Endothelial cell of umbilical vein (primary cell): ENCODE results near the gene DYRK1A. TPM values are rescaled to one million over a fixed set of nuclear protein-coding genes. Genes with fewer than 3 reads are reported as not detected.

ENCODE experiments used
- BruUV-seq: library from RNA; stranded (reverse); fragments of 400-500 nt; replicated peaks from 2 replicates; lab custom pipeline; 2021; lab: Mats Ljungman, UMichigan
- CTCF ChIA-PET: fragments of 300-600, 350-600 bp; sonication (Branson Sonifier 250); formaldehyde crosslinking; loops from one replicate; lab custom pipeline; 2021; ENCODE audit warnings: antibody characterized with exemption, inconsistent platforms; lab: Charles Lee
- POLR2A ChIA-PET: fragments of 300-600, 350-600 bp; sonication (Branson Sonifier 250); formaldehyde crosslinking; loops from one replicate; lab custom pipeline; 2021; ENCODE audit warnings: antibody characterized with exemption, inconsistent platforms; lab: Charles Lee
- DNase-seq: peaks from one replicate; pipeline ENCODE4 v3.0.0-alpha.2; 2011; ENCODE audit warnings: low read depth, low spot score
- FAIRE-seq: peaks from 2 replicates; lab custom pipeline; 2011; peaks lifted over from hg19 to GRCh38; lab: Jason Lieb, UNC
- H2AFZ ChIP-seq: 2 replicates; pipeline ENCODE4 v1.6.0; 2012; ENCODE audit warnings: low read depth, low read length, control low read depth, inconsistent platforms
- H3K27ac ChIP-seq: 2 replicates; pipeline ENCODE4 v1.5.1; 2011; ENCODE audit warnings: low read depth, mild to moderate bottlenecking, control low read depth, low read length, moderate library complexity; ENCODE audit not compliant: insufficient read depth
- H3K27me3 ChIP-seq, 2 experiments: 2 replicates each; pipeline versions ENCODE4 v1.6.0 to v1.6.1; 2011; ENCODE audit warnings: low read length in 2 of 2, mixed read lengths in 1 of 2; ENCODE audit not compliant: control insufficient read depth in 2 of 2, insufficient read depth in 2 of 2
- H3K36me3 ChIP-seq, 2 experiments: 2 replicates in 1 of 2; 3 replicates in 1 of 2; pipeline ENCODE4 v1.5.1; 2011; ENCODE audit warnings: low read length in 2 of 2, mild to moderate bottlenecking in 1 of 2, moderate library complexity in 1 of 2; ENCODE audit not compliant: control insufficient read depth in 2 of 2, insufficient read depth in 2 of 2; ENCODE audit errors: extremely low read depth in 1 of 2
- H3K4me1 ChIP-seq: 3 replicates; pipeline ENCODE4 v1.5.1; 2011; ENCODE audit warnings: mild to moderate bottlenecking, low read length; ENCODE audit not compliant: control insufficient read depth, insufficient read depth; ENCODE audit errors: extremely low read depth
- H3K4me2 ChIP-seq: 2 replicates; pipeline ENCODE4 v1.6.1; 2011; ENCODE audit warnings: low read length, control low read depth, mixed read lengths; ENCODE audit not compliant: insufficient read depth
- H3K4me3 ChIP-seq, 3 experiments: fragments of 200-600 bp in 1 of 3; sonication (generic), shearing (Covaris generic) in 1 of 3; replicated peaks in 1 of 3; 2 replicates each; pipeline ENCODE4 v1.5.1; 2011 to 2016; ENCODE audit warnings: control low read depth in 3 of 3, low read length in 3 of 3, mild to moderate bottlenecking in 2 of 3, inconsistent platforms in 1 of 3, low read depth in 1 of 3, moderate library complexity in 1 of 3; ENCODE audit not compliant: insufficient read depth in 1 of 3
- H3K79me2 ChIP-seq: 2 replicates; pipeline ENCODE4 v1.6.0; 2012; ENCODE audit warnings: low read length, inconsistent platforms; ENCODE audit not compliant: control insufficient read depth, insufficient read depth
- H3K9ac ChIP-seq: replicated peaks from 2 replicates; pipeline ENCODE3; 2011; ENCODE audit warnings: low read length, control low read depth; ENCODE audit not compliant: insufficient read depth; ENCODE audit errors: extremely low read depth
- H3K9me1 ChIP-seq: replicated peaks from 3 replicates; pipeline ENCODE4 v1.6.0; 2011; ENCODE audit warnings: mild to moderate bottlenecking, low read length; ENCODE audit not compliant: control insufficient read depth, insufficient read depth; ENCODE audit errors: extremely low read depth
- H3K9me3 ChIP-seq: replicated peaks from 2 replicates; pipeline ENCODE4 v1.5.1; 2012; ENCODE audit warnings: low read length, inconsistent platforms; ENCODE audit not compliant: control insufficient read depth, insufficient read depth
- H4K20me1 ChIP-seq: replicated peaks from 2 replicates; pipeline ENCODE3; 2011; ENCODE audit warnings: mild to moderate bottlenecking, low read length; ENCODE audit not compliant: control insufficient read depth, insufficient read depth; ENCODE audit errors: extremely low read depth
- CTCF ChIP-seq, 2 donors: IDR thresholded peaks; 1 replicate in 1 of 2; 2 replicates in 1 of 2; pipeline ENCODE4 v1.5.1; 2011; ENCODE audit warnings: low read length in 2 of 2, mild to moderate bottlenecking in 2 of 2, moderate library complexity in 2 of 2, control low read depth in 1 of 2, inconsistent platforms in 1 of 2, low read depth in 1 of 2; ENCODE audit not compliant: insufficient read depth in 1 of 2; ENCODE audit errors: extremely low read depth in 1 of 2
- EZH2 ChIP-seq: IDR thresholded peaks from 2 replicates; pipeline ENCODE4 v1.6.1; 2012; ENCODE audit warnings: borderline replicate concordance, low read depth, mild to moderate bottlenecking, moderate library complexity, low read length, inconsistent platforms; ENCODE audit not compliant: severe bottlenecking
- FOS ChIP-seq: IDR thresholded peaks from 2 replicates; pipeline ENCODE4 v1.6.1; 2011; ENCODE audit warnings: mild to moderate bottlenecking, low read length, moderate library complexity, borderline replicate concordance; ENCODE audit not compliant: insufficient read depth
- GATA2 ChIP-seq: IDR thresholded peaks from 2 replicates; pipeline ENCODE4 v1.7.0; 2011; ENCODE audit warnings: low read depth, mild to moderate bottlenecking, moderate library complexity, mixed read lengths, low read length; ENCODE audit not compliant: insufficient read length, insufficient read depth
- JUN ChIP-seq: IDR thresholded peaks from 2 replicates; pipeline ENCODE4 v1.6.1; 2011; ENCODE audit warnings: borderline replicate concordance, low read depth; ENCODE audit not compliant: insufficient read length, insufficient read depth
- MYC ChIP-seq: IDR thresholded peaks from one replicate; pipeline ENCODE4 v1.6.1; 2011; ENCODE audit warnings: mild to moderate bottlenecking, low read depth, low read length
- POLR2A ChIP-seq: IDR thresholded peaks from 2 replicates; pipeline ENCODE4 v1.6.1; 2012; ENCODE audit warnings: low read depth, mild to moderate bottlenecking, control low read depth, low read length
- POLR2AphosphoS5 ChIP-seq: IDR thresholded peaks from 2 replicates; pipeline ENCODE4 v1.6.1; 2012; ENCODE audit warnings: low read depth, mild to moderate bottlenecking, control low read depth, low read length, moderate library complexity; ENCODE audit not compliant: insufficient read depth
- dilution Hi-C: fragments of 300-500 bp; cut with MboI; formaldehyde crosslinking; loops from one replicate; pipeline ENCODE4 v1.15.0; 2019; ENCODE audit warnings: low sequenced_read_pairs; ENCODE audit not compliant: extremely low pct_ligation_motif_present
- intact Hi-C: fragments of 100-400 bp; cut with micrococcal nuclease; formaldehyde crosslinking; loops from one replicate; pipeline ENCODE4 v1.10.0; 2022
- polyA plus RNA-seq, 4 experiments: library from polyadenylated mRNA; depleted of rRNA in 3 of 4; stranded (reverse) in 3 of 4; unstranded in 1 of 4; fragments of >200 nt; gene quantifications; 2 replicates each; pipeline versions ENCODE4 v1.2.1 to v1.2.3, GENCODE V29; 2011 to 2012; ENCODE audit warnings: missing spikeins in 1 of 4
- total RNA-seq: library from RNA; stranded (reverse); gene quantifications from 2 replicates; pipeline ENCODE4 v1.2.3, GENCODE V29; 2021

The DYRK1A gene
- total and polyA plus RNA-seq, 2 donors (not counting 3 experiments of a cell fraction or from before 2014, with no cell fraction given), result 51.8 to 53.7 TPM

- Histone ChIP-seq H2AFZ (no peak overlapping the region), H3K27ac (no peak overlapping the region), H3K9ac (no peak overlapping the region), H3K9me3 (no peaks in the 10 kb centered on the region), H3K4me3 (no peak overlapping the region), H4K20me1 (peaks cover 10% of the 10 kb centered on the region), H3K27me3 (no peaks in the 10 kb centered on the region), H3K9me1 (no peaks in the 10 kb centered on the region), H3K36me3 (no peaks in the 10 kb centered on the region), H3K79me2 (peaks cover 94% of the 10 kb centered on the region), H3K4me2 (no peak overlapping the region), H3K4me1 (peaks cover 32% of the 10 kb centered on the region)
- dilution Hi-C loops, result no loop called here
- DNase-seq (no peak), FAIRE-seq (no peak)
- POLR2A ChIA-PET, result no interaction called here
- intact Hi-C loops, result no loop called here
- TF ChIP-seq FOS, result no peak
- TF ChIP-seq POLR2A, result no peak
- TF ChIP-seq GATA2, result peak; percentile 3
- TF ChIP-seq EZH2, result no peak
- no TSS peak for BruUV-seq
- CTCF ChIA-PET, result interaction anchor here (0.6 to 1.4 kb wide), 3 partner anchors 17 to 280 kb away, joined by 3 to 7 read pairs (median 3); no protein-coding TSS in a partner anchor
Measured at GRCh38 chr21:37446552-37446951, 80.0 kb downstream of the DYRK1A start.

GRCh38 chr21:37447288-37447936 is 80.8 kb downstream of the DYRK1A start:
- Histone ChIP-seq H3K9me3 (no peaks in the 10 kb centered on the region), H3K9me1 (no peaks in the 10 kb centered on the region), H4K20me1 (peaks cover 12% of the 10 kb centered on the region), H3K4me3 (no peak overlapping the region), H2AFZ (no peak overlapping the region), H3K9ac (no peak overlapping the region), H3K4me1 (peaks cover 37% of the 10 kb centered on the region), H3K79me2 (peaks cover 94% of the 10 kb centered on the region), H3K4me2 (no peak overlapping the region), H3K27ac (no peak overlapping the region), H3K36me3 (no peaks in the 10 kb centered on the region), H3K27me3 (no peaks in the 10 kb centered on the region)
- DNase-seq, result no peak
- no TSS peak for BruUV-seq
- CTCF ChIA-PET, result interaction anchor here (2.8 kb wide), 1 partner anchor 16 kb away, joined by 12 read pairs; no protein-coding TSS in a partner anchor
- no peak for TF ChIP-seq EZH2
- TF ChIP-seq POLR2A, result no peak
- TF ChIP-seq MYC, result no peak
- TF ChIP-seq FOS, result no peak
- no peak for TF ChIP-seq CTCF (IDR thresholded peaks at IDR 0.05; ENCODE audit: extremely low read depth in 1 of 2, insufficient read depth in 1 of 2, low read depth in 1 of 2, low read length in 2 of 2)
- no peak for TF ChIP-seq GATA2
- no peak for TF ChIP-seq POLR2AphosphoS5
- TF ChIP-seq JUN, result no peak
- no peak for FAIRE-seq
- intact Hi-C loops, result no loop called here
- dilution Hi-C loops, result no loop called here
- POLR2A ChIA-PET, result no interaction called here
